Stomach (tissue), 4 donors: ENCODE results near the gene TM6SF1.

ENCODE experiments used
- EP300 ChIP-seq: sonication (generic); formaldehyde crosslinking; IDR thresholded peaks from one replicate; pipeline ENCODE4 v1.6.1; 2017; ENCODE audit warnings: antibody characterized with exemption
- POLR2A ChIP-seq, 4 donors: fragments of 450-650 bp; IDR thresholded peaks; one replicate each; pipeline ENCODE4 v1.6.1; 2016; ENCODE audit warnings: antibody characterized with exemption in 4 of 4, control low read depth in 2 of 4, mild to moderate bottlenecking in 1 of 4, moderate library complexity in 1 of 4
- POLR2AphosphoS5 ChIP-seq, 3 donors: sonication (generic); formaldehyde crosslinking; IDR thresholded peaks; one replicate each; pipeline ENCODE4 v1.6.1; 2016; ENCODE audit warnings: antibody characterized with exemption in 3 of 3
- TF ChIP-seq, protein P1 (sequence below), 7 experiments: fragments of 450-650 bp in 4 of 7; fragments of 200-600 bp in 3 of 7; sonication (generic) in 3 of 7; IDR thresholded peaks; one replicate each; pipeline ENCODE4 v1.5.1; 2016 to 2019; ENCODE audit warnings: antibody characterized with exemption in 7 of 7, control low read depth in 2 of 7, mild to moderate bottlenecking in 1 of 7

DNA sequence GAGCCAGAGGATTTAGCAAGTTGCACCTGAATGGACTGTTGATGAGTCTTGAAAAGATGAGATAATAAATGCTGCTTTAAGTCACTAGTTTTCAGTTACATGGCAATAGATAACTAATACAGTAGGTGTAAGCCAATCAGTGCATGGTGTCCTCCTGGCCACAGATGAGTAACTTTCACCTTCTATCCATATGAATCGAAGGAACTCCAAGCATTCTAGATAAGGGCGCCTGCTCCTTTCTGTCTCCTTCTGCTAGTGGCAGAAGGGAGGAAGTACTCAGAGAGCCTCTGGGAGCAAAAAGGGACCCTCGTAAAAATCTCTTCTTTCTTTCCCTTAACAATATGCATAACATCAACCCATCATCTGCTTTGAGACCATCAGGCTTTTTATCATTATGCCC, 37.3 kb downstream of the TM6SF1 start:
- TF ChIP-seq, protein P1, sequence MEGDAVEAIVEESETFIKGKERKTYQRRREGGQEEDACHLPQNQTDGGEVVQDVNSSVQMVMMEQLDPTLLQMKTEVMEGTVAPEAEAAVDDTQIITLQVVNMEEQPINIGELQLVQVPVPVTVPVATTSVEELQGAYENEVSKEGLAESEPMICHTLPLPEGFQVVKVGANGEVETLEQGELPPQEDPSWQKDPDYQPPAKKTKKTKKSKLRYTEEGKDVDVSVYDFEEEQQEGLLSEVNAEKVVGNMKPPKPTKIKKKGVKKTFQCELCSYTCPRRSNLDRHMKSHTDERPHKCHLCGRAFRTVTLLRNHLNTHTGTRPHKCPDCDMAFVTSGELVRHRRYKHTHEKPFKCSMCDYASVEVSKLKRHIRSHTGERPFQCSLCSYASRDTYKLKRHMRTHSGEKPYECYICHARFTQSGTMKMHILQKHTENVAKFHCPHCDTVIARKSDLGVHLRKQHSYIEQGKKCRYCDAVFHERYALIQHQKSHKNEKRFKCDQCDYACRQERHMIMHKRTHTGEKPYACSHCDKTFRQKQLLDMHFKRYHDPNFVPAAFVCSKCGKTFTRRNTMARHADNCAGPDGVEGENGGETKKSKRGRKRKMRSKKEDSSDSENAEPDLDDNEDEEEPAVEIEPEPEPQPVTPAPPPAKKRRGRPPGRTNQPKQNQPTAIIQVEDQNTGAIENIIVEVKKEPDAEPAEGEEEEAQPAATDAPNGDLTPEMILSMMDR (IDR thresholded peaks at IDR 0.05): no peak
- TF ChIP-seq POLR2AphosphoS5 (IDR thresholded peaks at IDR 0.05): no peak
- TF ChIP-seq POLR2A (IDR thresholded peaks at IDR 0.05): no peak
- no peak for TF ChIP-seq EP300
